Nephron progenitor cell (in vitro differentiated cells): Measurements from ENCODE around the gene SLAMF9.

ENCODE experiments used
- DNase-seq: peaks from one replicate; pipeline ENCODE4 v3.0.0; 2021
- H3K27ac Mint-ChIP-seq: 2 replicates; pipeline ENCODE4 v1.8.0; 2021; ENCODE audit warnings: mild to moderate bottlenecking, moderate library complexity, mixed read lengths
- H3K27me3 Mint-ChIP-seq: 2 replicates; pipeline ENCODE4 v1.8.0; 2021; ENCODE audit warnings: mild to moderate bottlenecking, low read depth, mixed read lengths; ENCODE audit not compliant: poor library complexity
- H3K36me3 Mint-ChIP-seq: 2 replicates; pipeline ENCODE4 v1.8.0; 2021; ENCODE audit warnings: low read depth, mixed read lengths
- H3K4me1 Mint-ChIP-seq: 2 replicates; pipeline ENCODE4 v1.8.0; 2021; ENCODE audit warnings: mixed read lengths
- H3K4me3 Mint-ChIP-seq: 2 replicates; pipeline ENCODE4 v1.8.0; 2021; ENCODE audit warnings: mild to moderate bottlenecking, moderate library complexity, mixed read lengths
- H3K9me3 Mint-ChIP-seq: 2 replicates; pipeline ENCODE4 v1.8.0; 2021; ENCODE audit warnings: mild to moderate bottlenecking, moderate library complexity, mixed read lengths
- CTCF ChIP-seq: fragments of 200-600 bp; sonication (generic); IDR thresholded peaks from 2 replicates; pipeline ENCODE4 v1.5.0; 2021; ENCODE audit warnings: antibody characterized with exemption

The SLAMF9 gene

GRCh38 chr1:159925719-159926078 is 28.3 kb downstream of the SLAMF9 start:
- H3K36me3 Mint-ChIP-seq: peaks cover 26% of the 10 kb centered on the region
- peaks cover 54% of the 10 kb centered on the region for H3K4me1 Mint-ChIP-seq
- H3K27ac Mint-ChIP-seq: no peak overlapping the region
- DNase-seq: no peak
- no peak for TF ChIP-seq CTCF
- H3K4me3 Mint-ChIP-seq: peak overlapping the region; percentile 90
- no peaks in the 10 kb centered on the region for H3K9me3 Mint-ChIP-seq
- H3K27me3 Mint-ChIP-seq: peaks cover under 1% of the 10 kb centered on the region

GRCh38 chr1:159924791-159925718 is 29.0 kb downstream of the SLAMF9 start, which contains the start of gene TAGLN2:
TSS of gene TAGLN2 (minus strand) at chr1:159925507. CDS start at chr1:159920509, 4,998 bp downstream.
- H3K27me3 Mint-ChIP-seq: no peaks in the 10 kb centered on the region
- peaks cover 28% of the 10 kb centered on the region for H3K36me3 Mint-ChIP-seq
- peaks cover 54% of the 10 kb centered on the region for H3K4me1 Mint-ChIP-seq
- peak within 1 kb of the TSS; percentile 57 for H3K27ac Mint-ChIP-seq
- TF ChIP-seq CTCF: no peak
- no peaks in the 10 kb centered on the region for H3K9me3 Mint-ChIP-seq
- H3K4me3 Mint-ChIP-seq: peak within 1 kb of the TSS; percentile 90
- DNase-seq: peak; percentile 84

- no peak for TF ChIP-seq CTCF
- peaks cover 30% of the 10 kb centered on the region for H3K36me3 Mint-ChIP-seq
- peak overlapping the region; percentile 98 for H3K27ac Mint-ChIP-seq
- peaks cover 54% of the 10 kb centered on the region for H3K4me1 Mint-ChIP-seq
- no peaks in the 10 kb centered on the region for H3K9me3 Mint-ChIP-seq
- H3K4me3 Mint-ChIP-seq: peak overlapping the region; percentile 79
- H3K27me3 Mint-ChIP-seq: no peaks in the 10 kb centered on the region
- peak; percentile 38 for DNase-seq
These were observed 29.8 kb downstream of the SLAMF9 start for GRCh38 chr1:159924025-159924790.

GRCh38 chr1:159923203-159924024 is 30.6 kb downstream of the SLAMF9 start:
- Mint-ChIP-seq H3K4me1 (peaks cover 56% of the 10 kb centered on the region), H3K27me3 (no peaks in the 10 kb centered on the region), H3K36me3 (peaks cover 24% of the 10 kb centered on the region), H3K27ac (peak overlapping the region; percentile 98), H3K9me3 (no peaks in the 10 kb centered on the region), H3K4me3 (peak overlapping the region; percentile 79)
- peak; percentile 58 for DNase-seq
- TF ChIP-seq CTCF: no peak

- no peak for TF ChIP-seq CTCF
- Mint-ChIP-seq H3K27me3 (peaks cover under 1% of the 10 kb centered on the region), H3K27ac (peak overlapping the region; percentile 78), H3K4me1 (peaks cover 63% of the 10 kb centered on the region), H3K9me3 (no peaks in the 10 kb centered on the region), H3K36me3 (peaks cover 21% of the 10 kb centered on the region), H3K4me3 (peak overlapping the region; percentile 79)
- no peak for DNase-seq
These were observed 31.4 kb downstream of the SLAMF9 start for GRCh38 chr1:159922511-159923202.
